SW 1271 (cell line): ENCODE results near the gene GLS.
A peak's percentile ranks its signal among the peaks of the same experiment; 100 is the strongest.

ENCODE experiments used
- DNase-seq, 2 experiments: peaks; one replicate each; lab custom pipeline; 2025; lab: John Stamatoyannopoulos, UW

The GLS gene

DNA sequence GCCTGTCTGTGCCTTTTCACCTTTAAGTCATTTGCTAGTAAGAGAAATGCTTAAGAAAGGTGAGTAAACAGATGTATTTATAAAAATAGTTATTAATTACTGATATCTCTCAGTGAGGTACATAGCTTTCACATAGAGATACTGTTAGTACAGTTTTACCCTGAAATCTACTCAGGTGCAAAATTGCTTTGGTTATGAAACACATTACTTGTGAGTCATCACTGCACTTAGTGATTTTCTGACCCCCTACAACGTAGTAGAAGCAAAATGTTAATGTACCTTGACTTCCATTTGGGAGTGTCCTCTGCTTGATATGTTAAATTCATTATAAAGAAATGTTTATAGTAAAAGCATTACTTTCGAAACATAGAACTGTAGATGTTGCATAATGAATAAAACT, 6.5 kb downstream of the GLS start:
- no peak for DNase-seq

DNA sequence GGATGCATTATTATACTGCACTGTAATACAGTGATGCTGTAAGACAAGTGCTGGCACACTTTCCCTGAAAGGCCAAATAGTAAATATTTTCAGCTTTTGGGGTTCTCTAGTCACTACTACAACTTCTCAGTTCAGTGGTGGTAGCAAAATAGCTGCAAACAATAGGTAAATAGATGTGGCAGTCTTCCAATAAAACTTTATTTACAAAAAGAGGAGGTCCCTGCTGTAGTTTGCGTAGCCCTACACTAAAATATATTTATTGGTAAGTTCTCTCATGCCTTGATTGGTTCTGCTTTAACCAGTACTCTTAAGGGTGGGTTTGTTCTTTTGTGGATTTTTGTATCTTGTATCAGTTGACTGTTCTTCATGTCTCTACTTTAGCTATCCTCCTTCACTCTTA, 7.8 kb downstream of the GLS start:
- no peak for DNase-seq

DNA sequence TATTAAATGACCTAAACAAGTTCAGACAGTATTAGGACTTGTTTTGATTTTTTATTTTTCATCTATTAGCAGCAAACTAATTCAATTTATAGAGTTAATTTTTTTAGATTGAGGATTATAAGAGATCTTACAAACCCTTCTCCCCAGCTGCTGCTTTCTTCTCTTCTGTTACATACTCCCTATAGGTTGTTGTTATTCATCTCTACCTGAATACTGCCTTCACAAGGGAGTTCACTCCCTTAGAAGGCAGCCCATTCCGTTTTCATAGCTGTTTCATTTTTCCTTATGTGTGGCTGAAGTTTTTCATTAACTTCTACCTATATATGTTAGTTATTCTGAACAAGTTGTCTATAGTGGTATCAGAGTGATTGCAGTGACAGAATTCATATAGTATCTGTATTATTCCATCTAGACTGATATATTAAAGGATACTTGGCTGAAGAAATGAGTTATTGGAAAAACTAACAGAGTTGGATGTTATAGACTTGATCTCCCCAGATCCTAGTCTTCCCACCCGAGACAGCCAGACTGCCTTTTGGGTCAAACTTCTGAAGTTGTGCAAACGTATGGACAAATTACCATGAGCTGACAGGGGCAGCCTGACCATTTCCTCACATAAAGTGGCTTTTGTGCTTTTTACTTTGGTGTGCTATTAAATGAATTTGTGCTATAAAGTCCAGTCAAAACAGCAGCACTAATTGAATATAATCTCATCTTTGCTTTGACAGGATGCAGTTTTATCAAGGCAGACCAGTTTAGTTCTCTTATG, 8.7 kb downstream of the GLS start:
- DNase-seq = no peak

DNA sequence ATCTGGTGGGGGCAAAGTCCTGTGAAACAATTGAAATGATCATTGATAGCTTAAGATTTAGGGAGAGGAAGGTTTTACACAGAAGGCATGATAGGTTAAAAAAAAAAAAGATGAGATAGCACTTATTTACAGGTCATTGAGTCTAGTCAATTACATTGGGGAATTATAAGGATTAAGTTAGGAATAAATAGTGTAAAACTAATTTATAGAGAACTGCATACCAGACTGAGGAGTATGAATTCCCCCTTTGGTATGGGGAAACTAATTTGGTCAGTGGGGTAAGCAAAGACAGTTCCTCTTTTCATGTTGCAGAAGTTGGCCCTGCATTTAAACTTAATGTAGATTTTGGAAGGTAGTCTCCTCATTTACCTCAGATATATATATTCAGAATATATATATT, 10.8 kb downstream of the GLS start:
- no peak for DNase-seq

DNA sequence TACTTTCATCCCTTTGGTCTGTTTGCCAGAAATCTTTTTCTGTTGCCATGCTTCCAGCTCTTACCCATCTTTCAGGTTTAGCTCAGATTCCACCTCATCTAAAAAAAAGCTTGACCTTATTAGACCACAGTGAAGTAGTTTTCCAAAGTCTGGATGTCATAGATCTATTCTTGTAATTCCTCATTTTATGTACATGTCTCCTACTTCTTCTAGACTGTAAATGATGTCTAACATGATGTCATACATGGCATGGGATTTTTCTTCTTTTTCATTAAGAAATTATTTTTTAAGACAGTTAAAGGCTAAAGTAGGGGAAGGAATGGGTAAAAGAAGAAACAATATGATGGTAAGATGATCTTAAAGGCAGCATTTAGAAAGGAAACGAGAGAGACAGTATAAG, 11.3 kb downstream of the GLS start:
- DNase-seq = no peak

DNA sequence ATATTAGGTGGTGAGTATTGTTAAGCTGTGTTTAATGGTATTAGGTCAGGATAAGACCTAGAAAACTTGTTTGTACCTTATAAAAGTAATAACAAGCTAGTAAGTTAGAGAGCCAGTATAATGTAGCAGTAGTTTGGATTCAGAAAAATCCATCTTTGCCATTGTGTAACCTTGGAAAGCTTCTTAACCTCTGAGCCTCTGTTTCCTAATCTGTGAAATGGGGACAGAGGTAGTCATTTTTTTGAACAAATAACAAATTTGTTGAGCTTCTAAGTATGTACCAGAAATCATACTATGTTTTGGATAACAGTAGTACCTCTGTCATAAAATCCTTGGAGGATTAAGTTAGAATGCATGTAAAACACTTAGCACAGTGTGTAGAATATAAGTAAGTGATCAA, 12.5 kb downstream of the GLS start:
- no peak for DNase-seq

DNA sequence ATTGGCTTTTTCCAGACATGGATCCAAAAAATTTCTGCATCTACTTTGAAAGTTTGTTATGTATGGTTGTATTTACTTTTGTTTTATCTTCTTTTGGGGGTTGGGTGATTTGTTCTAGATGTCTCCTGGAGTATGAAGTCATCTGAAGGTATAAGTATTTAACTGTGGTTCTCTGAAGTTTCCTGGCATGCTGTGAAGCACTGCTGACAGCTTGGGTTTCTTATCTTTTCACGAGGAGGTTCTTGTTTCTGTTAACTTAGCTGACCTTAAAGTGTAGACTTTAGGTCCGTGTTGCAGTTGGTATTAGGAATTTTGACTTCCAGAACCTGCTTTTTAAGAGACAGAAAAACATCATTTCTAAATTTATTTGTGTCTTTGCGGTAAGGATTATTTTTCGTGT, 15.9 kb downstream of the GLS start:
- no peak for DNase-seq

DNA sequence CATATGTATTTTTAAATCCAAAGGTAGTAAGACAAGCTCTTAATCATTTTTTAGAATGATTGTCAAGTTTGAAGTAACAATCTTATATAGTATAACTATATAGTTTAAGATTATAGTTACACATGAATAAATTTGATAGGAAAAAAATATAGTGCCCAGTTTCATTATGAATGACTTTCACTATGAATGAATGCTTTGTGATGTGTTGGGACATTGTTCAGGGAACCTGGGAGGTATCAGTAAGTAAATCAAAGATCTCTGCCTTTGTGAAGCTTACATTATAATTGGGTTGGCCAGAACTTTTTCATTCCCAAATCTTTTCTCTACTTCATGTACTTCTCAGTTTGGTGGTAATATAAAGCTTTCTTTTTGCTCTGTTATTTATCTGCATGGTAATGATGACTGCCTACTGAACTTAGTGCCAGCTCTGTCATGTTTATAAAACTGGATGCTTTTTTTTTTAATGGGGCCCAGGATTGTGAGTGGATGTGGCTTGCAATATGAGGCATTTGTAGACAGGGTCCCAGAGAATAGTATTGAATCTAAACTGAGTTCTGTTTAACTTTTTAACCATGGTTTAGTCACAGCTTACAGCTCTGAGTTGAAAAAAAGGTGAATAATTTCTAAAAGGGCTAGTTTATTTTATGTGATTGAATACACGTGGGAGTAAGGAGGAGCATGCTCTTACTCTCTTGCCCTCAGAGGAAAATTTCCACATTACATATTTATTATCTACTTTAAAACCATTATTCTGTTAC, 23.3 kb downstream of the GLS start:
- no peak for DNase-seq

DNA sequence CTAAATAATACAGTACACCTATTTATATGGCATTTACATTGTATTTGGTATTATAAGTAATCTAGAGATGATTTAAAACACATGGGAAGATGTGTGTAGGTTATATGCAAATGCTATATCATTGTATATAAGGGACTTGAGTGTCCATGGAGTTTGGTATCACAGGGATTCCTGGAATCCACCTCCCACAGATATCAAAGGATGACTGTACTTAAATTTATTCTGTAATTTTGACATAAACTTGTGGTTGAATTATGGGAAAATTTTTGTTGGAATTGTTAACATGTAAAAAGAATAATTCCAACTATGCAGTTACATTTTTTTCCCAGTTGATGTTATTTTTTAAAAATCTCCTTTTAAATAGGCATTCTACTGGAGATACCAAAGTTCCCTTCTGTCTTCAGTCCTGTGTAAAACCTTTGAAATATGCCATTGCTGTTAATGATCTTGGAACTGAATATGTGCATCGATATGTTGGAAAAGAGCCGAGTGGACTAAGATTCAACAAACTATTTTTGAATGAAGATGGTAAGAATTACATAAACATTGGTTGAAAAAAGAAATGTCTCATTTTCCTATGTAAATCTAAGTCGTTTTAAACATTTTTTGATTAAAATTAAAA, 24.1 kb downstream of the GLS start:
- no peak for DNase-seq

DNA sequence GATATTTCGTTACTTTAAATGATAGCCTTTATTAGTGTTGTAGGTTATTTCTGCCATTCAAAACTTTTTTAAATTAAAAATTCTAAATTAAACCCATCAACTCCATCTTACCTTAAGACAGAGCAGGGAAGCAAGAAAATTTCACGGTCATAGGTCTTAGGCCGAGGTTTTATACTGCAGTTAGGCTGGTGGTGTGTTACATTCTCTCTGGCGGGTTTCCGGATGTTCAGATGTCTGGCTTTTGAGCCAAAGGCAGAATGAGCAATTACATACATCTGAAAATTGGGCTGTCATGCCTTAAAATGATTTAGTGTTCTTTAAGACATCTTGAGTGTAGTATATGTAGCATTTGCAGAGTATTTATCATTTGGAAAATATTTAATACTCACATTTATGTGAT, 27.9 kb downstream of the GLS start:
- DNase-seq = no peak

DNA sequence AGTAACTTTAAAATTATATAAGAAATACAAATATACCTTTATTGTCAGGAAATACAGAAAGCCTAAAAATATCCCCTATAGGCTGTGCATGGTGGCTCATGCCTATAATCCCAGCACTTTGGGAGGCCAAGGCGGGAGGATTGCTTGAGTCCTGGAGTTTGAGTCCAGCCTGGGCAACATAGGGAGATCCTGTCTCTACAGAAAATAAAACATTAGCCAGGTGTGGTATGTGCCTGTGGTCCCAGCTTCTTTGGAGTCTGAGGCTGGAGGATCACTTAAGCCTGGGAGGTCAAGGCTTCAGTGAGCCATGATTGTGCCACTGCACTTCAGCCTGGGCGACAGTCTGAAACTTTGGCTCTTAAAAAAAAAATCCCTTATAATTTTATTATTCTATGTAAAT, 29.1 kb downstream of the GLS start:
- DNase-seq = no peak

DNA sequence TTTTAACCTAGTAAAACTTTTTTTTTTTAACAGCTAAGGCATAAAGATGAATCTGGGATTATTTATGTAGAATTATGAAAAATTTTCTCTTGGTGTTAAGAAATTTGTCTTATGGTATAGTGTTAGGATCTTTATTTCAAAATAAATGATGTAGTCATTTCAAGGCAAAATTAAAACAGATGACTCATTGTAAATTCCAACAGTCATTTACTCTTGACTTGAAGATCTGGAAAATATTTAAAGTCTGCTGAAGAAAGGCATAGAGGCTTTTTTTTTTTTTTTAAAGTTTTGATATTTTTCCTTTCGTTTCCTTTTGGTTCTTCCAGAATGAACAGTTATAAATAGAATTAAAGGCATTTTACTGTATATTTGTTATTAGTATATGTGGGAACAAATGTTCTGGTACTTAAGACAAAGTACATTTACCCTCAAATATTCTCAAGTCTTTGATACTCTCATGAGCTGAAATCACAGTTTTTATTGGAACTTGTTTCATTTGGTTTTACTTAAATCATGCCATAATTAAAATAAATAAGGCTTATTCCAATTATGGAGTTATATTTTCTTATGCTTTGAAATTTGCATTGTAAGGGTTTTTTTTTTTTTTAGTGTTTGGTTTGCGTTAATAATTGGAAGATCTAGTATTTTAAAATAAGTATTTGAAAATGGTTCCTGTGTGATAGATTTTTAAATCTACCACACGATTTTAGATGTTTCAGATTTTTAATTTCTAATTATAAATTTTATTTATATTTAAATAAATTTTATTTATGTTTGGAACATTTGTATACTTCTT, 29.9 kb downstream of the GLS start:
- DNase-seq = peak in 1 of 2 experiments; percentile 14

DNA sequence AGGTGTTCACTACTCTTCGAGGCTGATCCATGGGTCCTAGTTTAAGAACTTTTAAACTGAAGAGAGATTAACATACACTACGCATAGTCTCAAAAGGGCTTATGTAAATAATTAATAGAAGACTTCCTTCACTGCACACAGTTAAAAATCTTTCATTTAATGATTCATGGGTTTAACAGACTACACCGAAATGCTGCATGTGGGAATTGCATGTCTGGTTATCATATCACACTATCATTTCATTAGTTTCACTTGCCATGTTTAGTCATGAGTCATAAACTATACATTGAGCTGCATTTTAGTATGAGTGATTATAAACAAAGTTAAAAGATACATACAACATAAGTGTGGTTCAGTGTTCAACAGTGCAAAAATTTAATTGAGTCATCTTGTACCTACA, 31.2 kb downstream of the GLS start:
- DNase-seq = no peak

DNA sequence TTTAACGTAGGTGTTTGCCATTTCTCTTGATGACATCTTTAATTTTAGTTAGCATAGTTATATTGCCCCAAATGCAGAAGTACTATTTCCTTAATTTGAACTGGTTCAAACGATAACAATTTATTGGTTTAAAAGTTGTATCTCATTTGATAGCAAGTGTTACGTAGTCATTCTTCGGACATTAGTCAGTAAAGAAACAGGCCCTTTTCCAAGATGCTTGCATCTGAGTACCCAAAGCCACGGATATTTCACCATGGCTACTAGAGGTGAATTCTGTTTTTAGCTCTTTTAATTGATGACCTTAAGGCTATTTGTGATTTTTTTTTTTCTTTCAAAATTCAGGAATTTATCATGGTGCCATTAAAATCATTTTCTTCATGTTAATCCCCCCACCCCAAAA, 32.1 kb downstream of the GLS start:
- no peak for DNase-seq

DNA sequence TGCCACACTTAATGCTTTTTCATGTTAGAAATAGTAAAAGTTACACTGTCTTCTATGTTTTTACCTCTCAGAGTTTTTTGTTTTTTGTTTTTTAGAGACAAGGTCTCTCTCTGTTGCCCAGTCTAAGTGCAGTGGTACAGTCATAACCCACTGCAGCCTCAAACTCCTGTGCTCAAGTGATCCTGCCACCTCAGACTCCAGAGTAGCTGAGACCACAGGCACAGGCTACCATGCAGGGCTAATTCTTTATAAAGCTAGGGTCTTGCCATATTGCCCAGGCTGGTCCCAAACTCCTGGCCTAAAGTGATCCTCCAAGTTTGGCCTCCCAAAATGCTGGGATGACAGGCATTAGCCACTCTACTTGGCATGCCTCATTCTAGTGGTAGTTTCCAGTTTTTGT, 33.1 kb downstream of the GLS start:
- no peak for DNase-seq

DNA sequence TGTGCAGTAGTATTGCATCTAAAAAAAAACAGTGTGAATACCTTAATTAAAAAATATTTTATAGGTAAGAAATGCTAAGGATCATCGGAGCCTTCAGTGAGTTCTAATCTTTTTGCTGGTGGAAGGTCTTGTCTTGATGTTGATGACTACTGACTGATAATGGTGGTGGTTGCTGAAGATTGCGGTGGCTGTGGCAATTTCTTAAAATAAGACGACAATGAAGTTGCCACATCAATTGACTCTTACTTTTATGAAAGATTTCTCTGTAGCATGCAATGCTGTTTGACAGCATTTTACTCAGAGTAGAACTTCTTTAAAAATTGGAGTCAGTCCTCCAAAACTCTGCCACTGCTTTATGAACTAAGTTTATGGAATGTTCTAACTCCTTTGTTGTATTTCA, 36.2 kb downstream of the GLS start:
- no peak for DNase-seq

DNA sequence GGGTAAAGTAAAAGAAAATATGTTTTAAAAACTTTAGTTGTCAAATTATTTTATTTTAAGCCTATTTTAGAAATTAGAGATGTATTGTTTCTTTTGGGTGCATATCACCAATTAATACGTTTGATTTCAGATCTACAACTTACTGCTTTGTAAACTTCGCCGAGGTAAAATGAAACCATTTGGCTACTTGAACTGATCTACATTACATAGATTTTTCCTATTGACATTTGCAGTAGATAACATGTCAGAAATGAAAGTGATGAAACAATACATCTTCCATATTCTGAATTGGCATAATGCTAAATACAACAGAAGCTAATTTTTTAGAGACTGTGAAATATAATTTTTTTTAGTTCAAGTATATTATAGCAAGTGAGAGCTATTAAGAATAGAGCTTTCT, 39.5 kb downstream of the GLS start:
- DNase-seq = no peak

DNA sequence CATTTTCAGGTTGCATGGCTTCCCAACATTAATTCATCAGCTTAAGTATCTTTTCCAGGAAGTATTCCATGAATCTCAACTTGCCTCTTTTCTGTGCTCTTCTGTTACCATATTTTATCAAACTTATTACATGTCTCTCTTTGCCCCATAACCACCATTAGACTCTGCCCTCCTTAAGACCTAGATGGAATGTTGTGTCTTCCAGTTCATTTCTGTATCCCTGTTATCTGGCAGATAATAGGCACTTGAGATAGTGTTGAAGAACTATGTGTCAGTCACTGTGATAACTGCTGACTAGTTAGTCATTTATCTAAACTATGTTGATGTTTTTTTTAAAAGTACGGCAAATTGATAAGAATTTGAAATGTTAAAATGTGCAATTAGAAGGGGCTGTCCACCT, 41.8 kb downstream of the GLS start:
- no peak for DNase-seq

DNA sequence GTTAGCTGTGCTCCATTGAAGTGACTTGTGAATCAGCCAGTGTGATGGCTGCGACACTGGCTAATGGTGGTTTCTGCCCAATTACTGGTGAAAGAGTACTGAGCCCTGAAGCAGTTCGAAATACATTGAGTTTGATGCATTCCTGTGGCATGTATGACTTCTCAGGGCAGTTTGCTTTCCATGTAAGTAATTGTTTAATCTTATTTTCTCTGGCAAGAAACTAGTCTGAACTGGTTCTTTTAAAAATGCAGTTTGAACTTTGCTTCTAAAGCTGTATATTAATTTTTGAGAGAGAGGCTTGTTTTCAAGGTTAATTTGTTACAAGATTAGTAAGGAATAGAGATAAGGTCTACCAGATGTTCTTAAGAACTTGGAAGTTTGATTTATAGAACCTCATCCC, 46.7 kb downstream of the GLS start:
- no peak for DNase-seq

DNA sequence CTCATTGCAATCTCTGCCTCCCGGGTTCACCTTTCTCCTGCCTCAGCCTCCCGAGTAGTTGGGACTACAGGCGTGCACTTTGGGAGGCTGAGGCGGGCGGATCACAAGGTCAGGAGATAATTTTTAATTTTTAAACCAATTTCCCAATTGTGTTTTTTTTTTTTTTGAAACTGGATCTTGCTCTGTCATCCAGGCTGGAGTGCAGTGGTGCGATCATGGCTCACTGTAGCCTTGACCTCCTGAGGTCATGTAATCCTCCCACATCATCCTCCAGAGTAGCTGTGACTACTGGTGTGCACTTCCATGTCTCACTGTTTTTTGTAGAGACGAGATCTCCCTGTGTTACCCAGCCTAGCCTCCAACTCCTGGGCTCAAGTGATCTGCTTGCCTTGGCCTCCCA, 49.3 kb downstream of the GLS start:
- no peak for DNase-seq

DNA sequence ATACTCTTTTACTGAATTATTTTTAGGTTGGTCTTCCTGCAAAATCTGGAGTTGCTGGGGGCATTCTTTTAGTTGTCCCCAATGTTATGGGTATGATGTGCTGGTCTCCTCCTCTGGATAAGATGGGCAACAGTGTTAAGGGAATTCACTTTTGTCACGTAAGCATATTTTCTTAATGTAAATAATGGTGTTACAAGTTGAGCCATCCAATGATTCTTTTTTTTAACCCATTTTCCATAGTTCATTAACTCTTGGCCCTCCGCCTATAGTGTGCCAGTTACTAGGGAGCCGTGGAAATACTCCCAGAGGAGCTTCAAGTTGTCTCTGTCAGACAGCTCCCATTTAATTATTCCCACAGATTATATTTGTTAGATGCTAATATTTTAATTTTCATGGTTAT, 49.8 kb downstream of the GLS start:
- no peak for DNase-seq

DNA sequence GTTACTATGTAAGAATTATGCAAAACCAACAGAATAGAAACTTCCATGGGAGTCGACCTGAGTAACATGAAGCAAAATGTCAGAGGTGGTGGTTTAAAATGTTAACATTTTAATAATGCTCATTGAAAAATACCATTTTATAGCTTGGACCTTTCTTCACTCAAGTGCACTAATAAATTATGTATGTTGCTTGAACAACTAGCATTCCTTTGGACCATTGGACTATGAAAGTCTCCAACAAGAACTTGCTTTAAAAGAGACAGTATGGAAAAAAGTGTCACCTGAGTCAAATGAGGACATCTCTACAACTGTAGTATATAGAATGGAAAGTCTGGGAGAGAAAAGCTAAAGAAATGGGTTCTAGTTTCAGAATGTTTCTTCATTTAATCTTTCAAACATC, 51.9 kb downstream of the GLS start:
- no peak for DNase-seq

DNA sequence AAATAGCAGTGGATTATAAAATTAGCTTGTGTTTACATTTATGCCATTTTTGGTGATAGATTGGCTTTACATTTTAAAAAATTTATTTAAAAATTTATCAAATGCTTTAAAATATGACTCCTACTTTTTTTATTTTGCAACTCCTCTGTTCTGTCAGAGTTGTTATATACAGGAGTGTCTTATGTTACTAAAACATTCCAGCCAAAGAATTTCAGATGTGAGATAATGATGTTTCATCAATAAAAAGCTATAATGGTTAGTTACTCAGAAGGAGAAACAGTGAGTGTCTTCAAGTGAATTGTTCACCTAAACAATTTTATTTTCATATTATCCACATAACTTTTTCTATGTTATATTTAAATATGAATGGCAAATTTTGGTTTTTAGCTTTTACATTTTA, 52.7 kb downstream of the GLS start:
- no peak for DNase-seq
